GM18519 (cell line): Measurements from ENCODE around the gene MCTP1.

Source experiments
- ATAC-seq: cut with Tn5 transposase; IDR thresholded peaks from one replicate; pipeline ENCODE4 v1.9.1; 2021; ENCODE audit warnings: mild to moderate bottlenecking, moderate library complexity; ENCODE audit not compliant: unreplicated experiment, low FRiP score

MCTP1 gene

GRCh38 chr5:95081982-95082381, 202.9 kb downstream of the MCTP1 start:
- no peak for ATAC-seq

DNA sequence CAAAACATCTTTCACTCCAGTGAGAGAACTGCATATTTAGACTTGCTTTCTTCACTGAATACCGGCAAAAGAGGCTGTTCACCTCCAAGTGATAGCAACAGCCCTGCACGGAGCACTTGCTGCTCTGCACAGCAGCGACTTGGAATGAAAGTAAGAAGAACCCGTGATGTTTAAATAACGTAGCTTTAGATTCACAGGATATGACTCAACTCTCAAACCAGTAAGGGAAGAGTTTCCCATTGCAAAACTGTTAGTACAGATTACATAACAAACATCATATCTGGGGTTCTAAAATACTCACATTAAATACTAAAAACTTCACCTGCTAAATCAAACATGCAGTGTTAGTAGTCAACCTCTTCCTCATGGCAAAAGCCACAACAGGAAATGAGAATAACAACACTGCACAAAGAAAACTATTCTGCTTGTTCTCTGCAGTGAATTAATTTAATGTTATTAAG, 203.4 kb downstream of the MCTP1 start:
- ATAC-seq, result peak; percentile 92

GRCh38 chr5:95080441-95080840, 204.5 kb downstream of the MCTP1 start:
- no peak for ATAC-seq

- ATAC-seq, result no peak
Observed at GRCh38 chr5:95080030-95080429, 204.9 kb downstream of the MCTP1 start.

- no peak for ATAC-seq
Observed at GRCh38 chr5:95078868-95079267, 206.0 kb downstream of the MCTP1 start.

DNA sequence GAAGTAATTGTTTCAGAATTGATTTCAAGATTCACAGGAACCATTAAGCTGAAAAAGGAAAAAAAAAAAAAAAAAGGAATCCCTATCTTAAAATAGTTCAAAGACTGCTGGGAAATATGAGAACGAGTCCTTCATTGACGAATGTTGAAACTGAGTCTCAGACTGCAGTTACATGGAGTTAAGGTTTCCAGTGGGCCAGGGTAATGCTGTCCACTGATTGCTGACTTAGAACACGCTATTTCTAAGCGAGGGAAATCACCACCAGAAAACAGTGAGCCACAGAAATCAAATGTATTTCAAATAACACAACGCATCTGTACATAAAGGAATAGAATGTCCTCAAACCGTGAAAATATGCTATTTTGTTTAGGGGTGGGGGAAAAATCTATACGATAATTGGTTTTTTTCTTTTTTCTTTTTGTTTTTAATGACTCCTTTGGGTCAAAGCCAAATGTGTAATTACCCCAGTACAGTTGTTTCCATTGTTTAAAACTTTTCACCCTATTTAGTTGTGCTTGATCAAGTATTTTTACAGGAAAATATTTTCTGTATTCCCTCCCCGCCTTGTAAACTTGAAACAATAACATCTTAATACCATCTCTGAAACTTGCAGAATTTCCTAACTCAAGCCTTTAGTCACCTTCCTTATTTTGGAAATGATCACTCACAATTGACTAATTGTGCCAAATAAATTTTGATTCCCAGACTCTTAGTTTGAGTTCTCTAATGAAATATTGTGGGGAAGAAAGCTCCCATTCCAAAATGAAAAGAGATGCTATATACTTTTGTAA, 208.3 kb downstream of the MCTP1 start:
- ATAC-seq, result no peak

- peak; percentile 36 for ATAC-seq
Observed at GRCh38 chr5:95075111-95075510, 209.8 kb downstream of the MCTP1 start.

- ATAC-seq, result no peak
Observed at GRCh38 chr5:95072281-95072680, 212.6 kb downstream of the MCTP1 start.

DNA sequence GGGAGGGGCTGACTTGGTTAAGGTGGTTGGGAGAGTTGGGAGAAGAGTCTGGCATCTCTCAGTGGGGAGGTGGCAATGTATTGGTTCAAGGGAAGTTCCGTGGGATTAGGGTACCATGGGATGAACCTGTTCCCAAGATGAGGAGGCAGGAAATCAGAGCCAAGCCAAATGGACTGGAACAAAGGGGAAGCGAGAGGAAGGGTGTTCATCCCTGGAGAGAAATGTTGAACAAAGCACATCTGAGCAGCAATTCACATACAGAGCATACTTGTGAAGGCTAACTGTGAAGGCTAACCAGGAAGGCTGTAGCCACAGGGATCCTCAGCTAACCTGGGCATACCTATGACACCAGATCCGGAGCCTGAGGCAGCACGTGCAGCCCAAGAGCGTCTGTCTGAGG, 214.0 kb downstream of the MCTP1 start:
- no peak for ATAC-seq

DNA sequence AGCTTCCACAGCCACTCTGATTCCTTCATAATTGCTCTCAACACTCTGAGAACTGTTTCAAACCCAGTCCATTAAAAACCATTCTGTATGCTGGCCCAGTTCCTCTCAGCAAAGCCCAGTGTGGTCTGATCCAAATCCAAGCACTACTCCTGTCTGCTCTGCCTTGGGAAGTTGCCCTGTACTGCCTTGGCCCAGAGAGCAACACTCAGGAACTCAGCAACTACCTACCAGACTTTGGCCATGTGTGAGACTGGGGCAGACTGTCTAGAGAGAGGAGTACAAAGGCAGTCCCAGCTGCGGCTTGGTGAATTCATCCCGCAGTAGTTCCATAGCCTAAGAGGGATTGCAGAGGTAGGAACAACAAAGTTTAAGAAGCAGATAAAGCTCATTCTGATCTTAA, 214.4 kb downstream of the MCTP1 start:
- ATAC-seq, result no peak

DNA sequence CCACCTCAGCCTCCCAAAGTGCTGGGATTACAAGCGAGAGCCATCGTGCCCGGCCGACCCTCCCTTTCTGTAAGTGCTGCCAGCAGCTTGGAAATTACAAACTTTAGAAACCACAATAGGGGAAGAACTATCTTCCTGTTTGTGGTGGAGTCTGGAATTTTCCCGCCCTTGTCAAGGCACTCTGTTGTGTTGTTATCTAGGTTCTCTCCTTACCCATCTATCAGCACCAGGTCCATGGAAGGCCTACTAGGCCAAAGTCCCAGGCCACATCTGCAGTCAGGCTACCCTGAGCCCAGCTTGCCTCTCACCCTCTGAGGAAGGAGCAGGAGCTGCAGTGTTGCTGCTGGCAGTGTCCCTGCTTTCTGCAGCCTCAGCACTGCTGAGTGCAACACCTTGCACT, 214.9 kb downstream of the MCTP1 start:
- ATAC-seq, result no peak

DNA sequence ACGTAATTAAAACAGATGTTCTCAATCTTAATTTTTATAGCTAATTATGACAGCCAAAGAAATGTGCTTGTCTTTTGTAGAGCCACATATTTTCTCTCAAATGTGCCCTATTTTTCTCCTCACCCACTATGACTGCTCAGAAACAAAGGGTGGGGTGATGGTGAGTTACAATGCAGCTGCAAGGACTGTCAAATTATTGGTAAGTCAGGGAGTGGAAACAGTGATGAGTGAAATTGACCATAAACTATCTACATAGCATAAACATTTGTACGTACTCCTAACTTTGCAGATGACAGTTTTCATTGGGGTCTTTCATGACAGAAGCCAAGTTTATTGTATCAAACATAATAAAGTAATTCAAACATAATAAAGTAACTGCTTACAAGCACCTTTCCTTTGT, 215.9 kb downstream of the MCTP1 start:
- no peak for ATAC-seq

GRCh38 chr5:95068289-95068910, 216.5 kb downstream of the MCTP1 start:
- peak; percentile 45 for ATAC-seq

GRCh38 chr5:95066048-95066447, 218.8 kb downstream of the MCTP1 start:
- ATAC-seq, result no peak

- ATAC-seq, result no peak
Observed at GRCh38 chr5:95063492-95063891, 221.4 kb downstream of the MCTP1 start.

DNA sequence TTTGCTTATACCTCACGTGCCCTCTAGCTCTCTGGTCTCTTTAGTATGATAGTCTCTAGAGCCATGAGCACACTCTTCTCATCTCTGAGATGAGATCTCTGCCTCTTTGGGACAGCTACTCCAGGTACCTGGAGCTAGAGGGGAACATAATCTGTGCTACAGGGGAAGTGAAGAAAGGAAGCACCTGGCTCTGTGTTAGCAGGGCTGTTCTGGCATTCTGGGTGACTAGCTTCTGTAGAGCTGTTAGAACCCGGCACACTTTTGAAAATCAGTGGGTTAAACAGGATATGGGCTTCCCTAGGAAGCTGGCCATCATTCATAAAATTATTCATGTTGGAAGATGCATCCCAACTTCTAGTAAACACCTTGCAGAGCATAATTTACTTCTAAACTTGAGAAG, 224.8 kb downstream of the MCTP1 start:
- ATAC-seq, result no peak

GRCh38 chr5:95059636-95060035, 225.3 kb downstream of the MCTP1 start:
- no peak for ATAC-seq

- ATAC-seq, result peak; percentile 55
Observed at GRCh38 chr5:95057615-95058014, 227.3 kb downstream of the MCTP1 start.

- ATAC-seq, result no peak
Observed at GRCh38 chr5:95053253-95053652, 231.6 kb downstream of the MCTP1 start.

- ATAC-seq, result no peak
Observed at GRCh38 chr5:95050708-95051107, 234.2 kb downstream of the MCTP1 start.

GRCh38 chr5:95048628-95049027, 236.3 kb downstream of the MCTP1 start:
- no peak for ATAC-seq
